PFSK-1 (cell line): ENCODE results near the gene PJA2.

Experiments used
- FOXP2 ChIP-seq: optimal IDR thresholded peaks from 2 replicates; pipeline ENCODE3; 2011; ENCODE audit warnings: borderline replicate concordance, control low read depth, inconsistent platforms; ENCODE audit not compliant: insufficient read depth; ENCODE audit errors: extremely low read length, extremely low read depth
- POLR2AphosphoS5 ChIP-seq: IDR thresholded peaks from 2 replicates; pipeline ENCODE4 v1.6.1; 2012; ENCODE audit warnings: low read depth, mild to moderate bottlenecking, control low read depth, low read length, moderate library complexity
- SIN3A ChIP-seq: IDR thresholded peaks from 2 replicates; pipeline ENCODE4 v1.6.1; 2012; ENCODE audit warnings: mild to moderate bottlenecking, low read length, moderate library complexity, borderline replicate concordance; ENCODE audit not compliant: insufficient read depth
- TAF1 ChIP-seq: IDR thresholded peaks from 2 replicates; pipeline ENCODE4 v1.6.1; 2012; ENCODE audit warnings: low read length, control low read depth, borderline replicate concordance; ENCODE audit not compliant: insufficient read depth
- TF ChIP-seq, protein P1 (sequence below), 2 experiments: IDR thresholded peaks; 2 replicates each; pipeline versions ENCODE4 v1.6.1 to v1.8.0; 2011 to 2012; ENCODE audit warnings: low read depth in 2 of 2, low read length in 2 of 2, control low read depth in 1 of 2, inconsistent platforms in 1 of 2, mild to moderate bottlenecking in 1 of 2, moderate library complexity in 1 of 2; ENCODE audit not compliant: insufficient read depth in 1 of 2

- TF ChIP-seq SIN3A (no peak), POLR2AphosphoS5 (no peak), TAF1 (no peak), FOXP2 (no peak)
- TF ChIP-seq, protein P1, sequence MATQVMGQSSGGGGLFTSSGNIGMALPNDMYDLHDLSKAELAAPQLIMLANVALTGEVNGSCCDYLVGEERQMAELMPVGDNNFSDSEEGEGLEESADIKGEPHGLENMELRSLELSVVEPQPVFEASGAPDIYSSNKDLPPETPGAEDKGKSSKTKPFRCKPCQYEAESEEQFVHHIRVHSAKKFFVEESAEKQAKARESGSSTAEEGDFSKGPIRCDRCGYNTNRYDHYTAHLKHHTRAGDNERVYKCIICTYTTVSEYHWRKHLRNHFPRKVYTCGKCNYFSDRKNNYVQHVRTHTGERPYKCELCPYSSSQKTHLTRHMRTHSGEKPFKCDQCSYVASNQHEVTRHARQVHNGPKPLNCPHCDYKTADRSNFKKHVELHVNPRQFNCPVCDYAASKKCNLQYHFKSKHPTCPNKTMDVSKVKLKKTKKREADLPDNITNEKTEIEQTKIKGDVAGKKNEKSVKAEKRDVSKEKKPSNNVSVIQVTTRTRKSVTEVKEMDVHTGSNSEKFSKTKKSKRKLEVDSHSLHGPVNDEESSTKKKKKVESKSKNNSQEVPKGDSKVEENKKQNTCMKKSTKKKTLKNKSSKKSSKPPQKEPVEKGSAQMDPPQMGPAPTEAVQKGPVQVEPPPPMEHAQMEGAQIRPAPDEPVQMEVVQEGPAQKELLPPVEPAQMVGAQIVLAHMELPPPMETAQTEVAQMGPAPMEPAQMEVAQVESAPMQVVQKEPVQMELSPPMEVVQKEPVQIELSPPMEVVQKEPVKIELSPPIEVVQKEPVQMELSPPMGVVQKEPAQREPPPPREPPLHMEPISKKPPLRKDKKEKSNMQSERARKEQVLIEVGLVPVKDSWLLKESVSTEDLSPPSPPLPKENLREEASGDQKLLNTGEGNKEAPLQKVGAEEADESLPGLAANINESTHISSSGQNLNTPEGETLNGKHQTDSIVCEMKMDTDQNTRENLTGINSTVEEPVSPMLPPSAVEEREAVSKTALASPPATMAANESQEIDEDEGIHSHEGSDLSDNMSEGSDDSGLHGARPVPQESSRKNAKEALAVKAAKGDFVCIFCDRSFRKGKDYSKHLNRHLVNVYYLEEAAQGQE (IDR thresholded peaks at IDR 0.05; ENCODE audit: insufficient read depth in 1 of 2, low read depth in 2 of 2, low read length in 2 of 2): no peak
These were observed 22.3 kb downstream of the PJA2 start for GRCh38 chr5:109387408-109387974.
